Neuronal stem cell (in vitro differentiated cells): ENCODE results near the gene KCNAB2.

ENCODE experiments used
- DNase-seq: peaks from one replicate; pipeline ENCODE4 v3.0.0-alpha.2; 2013; ENCODE audit warnings: low spot score
- H2AFZ ChIP-seq: one replicate; pipeline ENCODE4 v1.6.1; 2013; ENCODE audit warnings: mild to moderate bottlenecking, low read length, inconsistent platforms
- H2AK5ac ChIP-seq: 2 replicates; pipeline ENCODE4 v1.6.1; 2013; ENCODE audit warnings: low read depth, mild to moderate bottlenecking, inconsistent platforms, low read length, moderate library complexity, mixed read lengths
- H2BK120ac ChIP-seq: 2 replicates; pipeline ENCODE4 v1.6.1; 2013; ENCODE audit warnings: low read depth, mild to moderate bottlenecking, inconsistent platforms, low read length, moderate library complexity, mixed read lengths
- H2BK12ac ChIP-seq: one replicate; pipeline ENCODE4 v1.6.1; 2013; ENCODE audit warnings: low read length, inconsistent platforms
- H2BK15ac ChIP-seq: 2 replicates; pipeline ENCODE4 v1.6.1; 2013; ENCODE audit warnings: mild to moderate bottlenecking, low read length, inconsistent platforms, mixed read lengths
- H2BK5ac ChIP-seq: one replicate; pipeline ENCODE4 v1.6.1; 2013; ENCODE audit warnings: inconsistent platforms, mild to moderate bottlenecking, low read length, moderate library complexity
- H3K14ac ChIP-seq: one replicate; pipeline ENCODE4 v1.6.1; 2013; ENCODE audit warnings: low read length, inconsistent platforms
- H3K18ac ChIP-seq: 2 replicates; pipeline ENCODE4 v1.6.1; 2013; ENCODE audit warnings: low read length, inconsistent platforms
- H3K23ac ChIP-seq: 2 replicates; pipeline ENCODE4 v1.6.1; 2013; ENCODE audit warnings: low read depth, mild to moderate bottlenecking, mixed read lengths, low read length, inconsistent platforms; ENCODE audit not compliant: poor library complexity
- H3K27ac ChIP-seq: replicated peaks from 3 replicates; pipeline ENCODE4 v1.5.1; 2013; ENCODE audit warnings: low read length, inconsistent platforms
- H3K27me3 ChIP-seq, 3 experiments: 2 replicates each; pipeline ENCODE4 v1.6.1; 2013; ENCODE audit warnings: low read length in 3 of 3, mild to moderate bottlenecking in 2 of 3, inconsistent platforms in 1 of 3, low read depth in 1 of 3, mixed read lengths in 1 of 3, moderate library complexity in 1 of 3; ENCODE audit not compliant: control insufficient read depth in 3 of 3, insufficient read depth in 3 of 3
- H3K36me3 ChIP-seq, 2 donors: replicated peaks in 1 of 2; 2 replicates each; pipeline ENCODE4 v1.6.1; 2013; ENCODE audit warnings: low read length in 2 of 2; ENCODE audit not compliant: control insufficient read depth in 2 of 2, insufficient read depth in 2 of 2
- H3K4ac ChIP-seq: 2 replicates; pipeline ENCODE4 v1.6.1; 2013; ENCODE audit warnings: inconsistent platforms, mild to moderate bottlenecking, low read length, moderate library complexity
- H3K4me1 ChIP-seq, 2 donors: 1 replicate in 1 of 2; 2 replicates in 1 of 2; pipeline ENCODE4 v1.6.1; 2013; ENCODE audit warnings: low read length in 2 of 2, low read depth in 1 of 2; ENCODE audit not compliant: control insufficient read depth in 2 of 2, insufficient read depth in 1 of 2
- H3K4me2 ChIP-seq: one replicate; pipeline ENCODE4 v1.6.1; 2013; ENCODE audit warnings: mild to moderate bottlenecking, low read length, inconsistent platforms; ENCODE audit not compliant: insufficient read depth, poor library complexity, severe bottlenecking
- H3K4me3 ChIP-seq, 2 donors: 2 replicates each; pipeline ENCODE4 v1.5.1; 2013; ENCODE audit warnings: low read length in 2 of 2, mild to moderate bottlenecking in 2 of 2, inconsistent platforms in 1 of 2, moderate library complexity in 1 of 2
- H3K79me1 ChIP-seq: one replicate; pipeline ENCODE4 v1.6.1; 2013; ENCODE audit warnings: low read depth, mild to moderate bottlenecking, inconsistent platforms, low read length, moderate library complexity
- H3K9ac ChIP-seq: one replicate; pipeline ENCODE4 v1.6.1; 2013; ENCODE audit warnings: mild to moderate bottlenecking, low read depth, low read length, inconsistent platforms; ENCODE audit not compliant: poor library complexity
- H3K9me3 ChIP-seq, 2 donors: replicated peaks in 1 of 2; 2 replicates each; pipeline versions ENCODE3 to v1.6.1; 2013; ENCODE audit warnings: low read length in 2 of 2, mild to moderate bottlenecking in 2 of 2, inconsistent platforms in 1 of 2, low read depth in 1 of 2, mixed read lengths in 1 of 2, moderate library complexity in 1 of 2; ENCODE audit not compliant: control insufficient read depth in 2 of 2, insufficient read depth in 1 of 2
- H4K8ac ChIP-seq: one replicate; pipeline ENCODE4 v1.6.1; 2013; ENCODE audit warnings: low read depth, mild to moderate bottlenecking, inconsistent platforms, low read length, moderate library complexity
- H4K91ac ChIP-seq: one replicate; pipeline ENCODE4 v1.6.1; 2013; ENCODE audit warnings: low read length, low read depth, mild to moderate bottlenecking, inconsistent platforms; ENCODE audit not compliant: poor library complexity
- WGBS, 2 donors: extraction: QIAGEN DNeasy Blood & Tissue Kit; methylation state at CpG; one replicate each; pipeline ENCODE4 v1.1.7; 2013; ENCODE audit warnings: missing lambda C conversion rate in 2 of 2, mixed read lengths in 1 of 2; ENCODE audit not compliant: insufficient read length in 2 of 2, insufficient replicate concordance in 1 of 2; ENCODE audit errors: extremely low coverage in 2 of 2; 5-methylcytosine and 5-hydroxymethylcytosine counted together

KCNAB2 gene

DNA sequence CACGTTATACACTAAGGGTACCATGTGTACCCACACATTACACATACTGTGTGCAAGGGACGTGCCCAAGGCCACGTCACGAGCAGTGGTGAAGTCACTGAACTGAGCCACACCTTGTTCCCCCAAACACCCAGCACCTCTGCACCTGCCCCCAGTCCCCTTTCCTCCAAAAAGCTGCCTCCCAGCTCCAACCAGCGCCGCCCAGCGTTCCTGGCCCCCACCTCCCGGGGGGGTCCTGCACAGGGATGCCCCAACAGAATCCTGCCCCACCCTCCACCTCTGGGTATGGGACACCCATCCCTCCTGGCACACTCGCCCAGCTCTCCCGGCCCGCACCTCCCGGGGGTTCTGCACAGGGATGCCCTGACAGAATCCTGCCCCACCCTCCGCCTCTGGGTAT lies 80.3 kb downstream of the KCNAB2 start:
- peaks cover 0 to 21% (median 1%) of the 10 kb centered on the region in 3 experiments for H3K27me3 ChIP-seq

GRCh38 chr1:6126521-6127067 lies 80.9 kb downstream of the KCNAB2 start:
- Histone ChIP-seq H2BK120ac (no peak overlapping the region), H3K23ac (no peak overlapping the region), H3K79me1 (no peaks in the 10 kb centered on the region), H3K9me3 (peaks cover 0 to 3% of the 10 kb centered on the region in 2 donors), H2BK5ac (peak overlapping the region; percentile 79), H3K18ac (peak overlapping the region; percentile 42), H4K91ac (no peak overlapping the region), H3K4ac (no peak overlapping the region), H3K27ac (no peak overlapping the region), H3K4me3 (peak overlapping the region in 1 of 2 donors; percentile 36), H3K9ac (no peak overlapping the region), H2BK15ac (peak overlapping the region; percentile 83), H3K14ac (no peak overlapping the region), H2BK12ac (no peak overlapping the region), H2AK5ac (peak overlapping the region; percentile 93), H4K8ac (no peak overlapping the region), H3K36me3 (no peaks in the 10 kb centered on the region), H3K4me1 (peaks cover 0 to 8% of the 10 kb centered on the region in 2 donors), H3K4me2 (no peak overlapping the region), H3K27me3 (peaks cover 0 to 24% (median 1%) of the 10 kb centered on the region in 3 experiments), H2AFZ (no peak overlapping the region)
- no peak for DNase-seq
- no CpG with 5 or more reads among the region's 16 CpGs for WGBS, 2 donors

More for the DNA sequence above, 80.3 kb downstream of the KCNAB2 start:
- Histone ChIP-seq H3K9me3 (peaks cover 0 to 3% of the 10 kb centered on the region in 2 donors), H3K27ac (no peak overlapping the region), H3K36me3 (no peaks in the 10 kb centered on the region), H3K9ac (no peak overlapping the region), H3K4me1 (peaks cover 0 to 8% of the 10 kb centered on the region in 2 donors), H2AK5ac (peak overlapping the region; percentile 84), H2BK5ac (peak overlapping the region; percentile 79), H2BK15ac (no peak overlapping the region), H3K18ac (no peak overlapping the region), H2BK120ac (no peak overlapping the region), H2AFZ (no peak overlapping the region), H3K79me1 (no peaks in the 10 kb centered on the region), H3K4ac (no peak overlapping the region), H4K8ac (no peak overlapping the region), H3K14ac (no peak overlapping the region), H3K4me2 (no peak overlapping the region), H3K23ac (no peak overlapping the region), H4K91ac (no peak overlapping the region), H2BK12ac (no peak overlapping the region), H3K4me3 (no peak overlapping the region)
- no CpG with 5 or more reads among the region's 13 CpGs for WGBS, 2 donors
- no peak for DNase-seq

GRCh38 chr1:6127587-6128163 lies 82.0 kb downstream of the KCNAB2 start:
- Histone ChIP-seq H3K4ac (no peak overlapping the region), H2AFZ (peak overlapping the region; percentile 49), H4K8ac (peak overlapping the region; percentile 82), H3K9ac (peak overlapping the region; percentile 9), H3K9me3 (peaks cover 0 to 3% of the 10 kb centered on the region in 2 donors), H3K27me3 (peaks cover 0 to 17% (median 1%) of the 10 kb centered on the region in 3 experiments), H3K27ac (no peak overlapping the region), H2BK120ac (no peak overlapping the region), H3K79me1 (no peaks in the 10 kb centered on the region), H2BK15ac (peak overlapping the region; percentile 94), H2BK12ac (no peak overlapping the region), H3K14ac (peak overlapping the region; percentile 63), H2AK5ac (peak overlapping the region; percentile 95), H3K4me1 (peaks cover 0 to 8% of the 10 kb centered on the region in 2 donors), H3K36me3 (no peaks in the 10 kb centered on the region), H2BK5ac (no peak overlapping the region), H3K4me3 (peak overlapping the region in 1 of 2 donors; percentile 20), H4K91ac (no peak overlapping the region), H3K23ac (peak overlapping the region; percentile 87), H3K18ac (peak overlapping the region; percentile 97), H3K4me2 (peak overlapping the region; percentile 28)
- DNase-seq, result peak; percentile 71
- no CpG with 5 or more reads among the region's 41 CpGs for WGBS, 2 donors

GRCh38 chr1:6128276-6129081 lies 82.8 kb downstream of the KCNAB2 start:
- Histone ChIP-seq H3K4me1 (peaks cover 0 to 8% of the 10 kb centered on the region in 2 donors), H3K27ac (no peak overlapping the region), H4K91ac (no peak overlapping the region), H3K9me3 (peaks cover 0 to 3% of the 10 kb centered on the region in 2 donors), H3K9ac (peak overlapping the region; percentile 18), H2BK15ac (peak overlapping the region; percentile 94), H3K18ac (peak overlapping the region; percentile 66), H2BK12ac (peak overlapping the region; percentile 75), H3K4me3 (peak overlapping the region in 1 of 2 donors; percentile 20), H2BK5ac (peak overlapping the region; percentile 48), H3K79me1 (no peaks in the 10 kb centered on the region), H4K8ac (no peak overlapping the region), H2BK120ac (no peak overlapping the region), H3K4me2 (peak overlapping the region; percentile 28), H3K27me3 (peaks cover 0 to 17% (median 1%) of the 10 kb centered on the region in 3 experiments), H3K23ac (peak overlapping the region; percentile 44), H2AFZ (no peak overlapping the region), H3K4ac (no peak overlapping the region), H3K36me3 (no peaks in the 10 kb centered on the region), H2AK5ac (peak overlapping the region; percentile 95), H3K14ac (peak overlapping the region; percentile 56)
- no peak for DNase-seq
- no CpG with 5 or more reads among the region's 34 CpGs for WGBS, 2 donors
